GM21528 (cell line): Measurements from ENCODE around the gene PTMS.

Experiments
- ATAC-seq: cut with Tn5 transposase; IDR thresholded peaks from one replicate; pipeline ENCODE4 v1.9.1; 2021; ENCODE audit warnings: mild to moderate bottlenecking, moderate library complexity; ENCODE audit not compliant: unreplicated experiment, low FRiP score

The PTMS gene

GRCh38 chr12:6820166-6820565 is 54.0 kb downstream of the PTMS start:
- ATAC-seq: no peak
